GM08714 (cell line): ENCODE data around the gene GALNT9.
"Not testable (repeated sequence)": the region's sequence is repeated elsewhere in the genome, so short reads cannot be mapped to it uniquely, and the experiment has no call there.

ENCODE experiments used
- H3K4me3 ChIP-seq: fragments of 200-500 bp; sonication (Bioruptor generic); 2 replicates; pipeline ENCODE4 v1.5.1; 2014; ENCODE audit warnings: mild to moderate bottlenecking, low read length, inconsistent platforms
- ZNF274 ChIP-seq: IDR thresholded peaks from 2 replicates; pipeline ENCODE4 v1.6.1; 2012; ENCODE audit warnings: mild to moderate bottlenecking, low read depth, low read length

The GALNT9 gene

DNA sequence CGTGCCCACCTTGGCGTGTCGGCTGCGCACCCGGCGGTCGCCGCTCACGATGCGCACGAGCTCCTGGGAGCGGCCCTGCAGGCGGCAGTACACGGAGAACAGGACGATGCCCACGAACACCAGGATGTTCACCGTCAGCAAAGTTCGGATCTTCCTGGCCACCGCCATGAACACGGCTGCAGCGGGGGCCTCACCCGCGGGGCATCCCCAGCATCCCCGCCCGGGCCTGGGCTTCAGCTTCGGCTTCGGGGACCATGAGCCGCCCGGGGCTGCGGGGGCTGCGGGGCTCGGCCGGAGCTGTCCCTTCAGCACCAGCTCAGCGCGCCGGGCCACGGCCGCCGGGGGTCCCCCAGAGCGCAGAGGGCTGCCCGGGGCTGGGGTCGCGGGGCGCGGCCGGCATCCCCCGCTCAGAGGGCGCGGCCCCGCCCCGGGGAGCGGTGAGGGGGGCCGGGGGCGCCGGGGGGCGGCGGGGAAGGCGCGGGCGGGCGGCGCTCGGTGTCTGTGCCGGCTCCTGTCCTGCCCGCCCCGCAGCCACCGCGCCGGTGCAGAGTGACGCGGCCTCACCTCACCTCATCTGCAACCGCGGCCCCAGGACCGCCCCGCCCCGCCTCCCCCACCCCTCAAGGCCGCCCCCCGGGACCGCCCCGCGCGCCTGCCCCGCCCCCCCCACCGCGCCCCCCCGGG is at the start of gene GALNT9:
Gene GALNT9 (minus strand): TSS at position 554 of the 684 bp plus-strand sequence. CDS start 386 bp downstream, at position 168.
- H3K4me3 ChIP-seq = no peak within 1 kb of the TSS
- no peak for TF ChIP-seq ZNF274

DNA sequence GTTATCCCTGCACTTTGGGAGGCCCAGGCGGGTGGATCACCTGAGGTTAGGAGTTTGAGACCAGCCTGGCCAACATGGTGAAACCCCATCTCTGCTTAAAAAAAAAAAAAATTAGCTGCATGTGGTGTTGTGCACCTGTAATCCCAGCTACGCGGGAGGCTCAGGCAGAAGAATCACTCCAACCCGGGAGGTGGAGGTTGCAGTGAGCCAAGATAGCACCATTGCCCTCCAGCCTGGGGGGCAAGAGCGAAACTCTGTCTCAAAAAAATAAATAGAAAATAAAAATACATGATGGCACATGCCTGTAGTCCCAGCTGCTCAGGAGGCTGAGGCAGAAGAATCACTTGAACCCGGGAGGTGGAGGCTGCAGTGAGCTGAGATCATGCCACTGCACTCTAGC is 49.7 kb upstream of the GALNT9 start:
- H3K4me3 ChIP-seq = not testable (repeated sequence)

DNA sequence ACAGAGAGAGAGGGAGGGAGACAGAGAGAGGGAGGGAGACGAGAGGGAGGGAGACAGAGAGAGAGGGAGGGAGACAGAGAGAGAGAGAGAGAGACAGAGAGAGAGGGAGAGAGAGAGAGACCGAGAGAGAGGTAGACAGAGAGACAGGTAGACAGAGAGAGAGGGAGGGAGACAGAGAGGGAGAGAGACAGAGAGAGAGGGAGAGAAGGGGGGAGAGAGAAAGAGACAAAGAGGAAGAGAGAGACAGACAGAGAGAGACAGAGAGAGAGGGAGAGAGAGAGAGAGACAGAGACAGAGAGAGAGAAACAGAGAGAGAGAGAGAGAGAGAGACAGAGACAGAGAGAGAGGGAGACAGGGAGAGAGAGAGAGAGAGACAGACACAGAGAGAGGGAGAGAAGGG is 47.8 kb upstream of the GALNT9 start:
- TF ChIP-seq ZNF274 = no peak
- H3K4me3 ChIP-seq = no peak overlapping the region

DNA sequence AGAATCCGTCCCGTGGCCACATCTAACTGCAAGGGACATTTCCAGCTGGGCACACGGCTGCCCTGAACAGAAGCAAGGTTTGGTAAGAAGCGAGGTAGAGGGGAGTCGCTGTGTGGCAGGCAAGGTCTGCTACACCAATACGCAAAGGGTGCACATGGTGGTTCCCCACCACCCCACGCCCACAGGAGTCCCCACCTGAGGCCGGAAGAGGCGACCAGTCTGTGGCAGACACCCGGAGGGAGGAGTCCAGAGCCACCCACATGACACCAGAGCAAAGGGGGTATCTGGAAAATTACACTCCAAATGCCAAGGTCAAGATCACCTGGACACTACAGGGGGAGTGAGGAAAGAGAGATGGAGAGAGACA is 47.1 kb upstream of the GALNT9 start:
- no peak for TF ChIP-seq ZNF274
- H3K4me3 ChIP-seq = no peak overlapping the region

DNA sequence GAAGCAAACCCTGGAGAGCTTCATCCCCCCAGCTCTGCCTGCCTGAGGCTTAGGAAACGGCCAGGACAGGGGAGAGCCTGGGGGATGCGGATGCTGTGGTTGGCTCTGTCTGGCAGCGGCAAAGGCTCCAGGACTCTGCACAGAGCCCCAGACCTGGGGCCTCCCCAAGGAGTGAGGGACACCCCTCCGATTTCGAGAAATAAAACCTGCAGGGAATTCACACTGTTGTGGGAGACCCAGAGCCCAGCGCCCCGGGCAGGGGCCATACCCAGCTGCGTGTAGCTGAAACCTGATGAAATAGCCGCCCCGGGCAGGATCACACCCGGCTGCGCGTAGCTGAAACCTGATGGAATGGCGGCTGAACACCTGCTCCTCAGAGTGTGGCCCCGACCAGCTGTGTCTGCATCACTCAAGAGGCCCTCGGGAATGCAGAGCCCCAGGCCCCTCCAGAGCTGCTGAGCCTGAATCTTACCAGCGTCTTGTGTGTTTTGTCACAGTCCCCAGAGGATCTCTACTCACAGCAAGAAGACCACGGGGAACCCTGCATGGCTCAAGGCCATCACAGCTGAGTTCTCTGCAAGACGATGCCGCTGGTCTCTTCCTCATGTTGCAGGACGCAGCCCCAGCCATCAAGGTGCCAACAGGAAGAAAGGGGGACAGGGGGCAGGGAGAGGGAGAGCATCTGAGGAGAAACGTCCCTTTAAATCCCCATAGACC is 46.5 kb upstream of the GALNT9 start:
- no peak for TF ChIP-seq ZNF274

DNA sequence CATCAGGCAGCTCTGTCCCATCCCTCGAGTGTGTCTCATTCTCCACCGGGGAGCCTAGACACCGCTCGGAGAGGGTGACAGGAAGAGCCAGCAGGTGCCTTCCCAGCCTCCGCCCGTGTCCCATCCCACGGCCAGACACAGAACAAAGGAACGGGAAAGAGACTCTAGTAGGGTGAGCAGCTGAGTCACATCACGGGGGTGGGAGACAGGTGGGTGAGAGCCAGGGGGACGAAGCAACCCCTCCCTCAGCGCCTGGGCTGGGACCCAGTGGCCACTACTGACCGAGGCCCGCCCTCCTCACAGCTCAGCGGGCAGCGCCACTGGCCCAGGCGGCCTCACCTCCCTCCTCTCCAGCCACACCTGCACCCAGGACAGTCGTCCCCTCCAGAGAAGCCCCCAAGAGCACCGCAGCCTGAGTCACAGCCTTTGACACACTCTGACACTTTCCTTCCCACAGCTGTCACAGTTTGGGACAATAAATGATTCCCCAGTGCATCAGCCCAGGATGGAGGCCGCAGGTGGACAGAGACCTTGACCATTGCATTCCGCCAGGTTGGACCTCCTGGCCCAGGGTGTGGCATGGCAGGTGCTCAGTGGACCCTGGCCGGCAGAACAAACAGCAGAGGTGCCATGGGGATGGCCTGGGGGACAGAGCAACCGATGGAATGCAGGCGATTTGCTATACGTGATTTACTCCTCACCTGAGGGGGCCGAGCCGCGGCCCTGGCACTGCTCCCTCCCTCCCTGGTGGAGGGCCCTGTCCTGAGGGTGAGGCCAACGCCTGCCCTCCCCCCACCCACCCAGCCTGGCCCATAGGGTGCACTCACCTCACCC is 45.4 kb upstream of the GALNT9 start:
- no peak for TF ChIP-seq ZNF274
- H3K4me3 ChIP-seq = no peak overlapping the region

More for the DNA sequence above, 46.5 kb upstream of the GALNT9 start:
- no peak overlapping the region for H3K4me3 ChIP-seq

DNA sequence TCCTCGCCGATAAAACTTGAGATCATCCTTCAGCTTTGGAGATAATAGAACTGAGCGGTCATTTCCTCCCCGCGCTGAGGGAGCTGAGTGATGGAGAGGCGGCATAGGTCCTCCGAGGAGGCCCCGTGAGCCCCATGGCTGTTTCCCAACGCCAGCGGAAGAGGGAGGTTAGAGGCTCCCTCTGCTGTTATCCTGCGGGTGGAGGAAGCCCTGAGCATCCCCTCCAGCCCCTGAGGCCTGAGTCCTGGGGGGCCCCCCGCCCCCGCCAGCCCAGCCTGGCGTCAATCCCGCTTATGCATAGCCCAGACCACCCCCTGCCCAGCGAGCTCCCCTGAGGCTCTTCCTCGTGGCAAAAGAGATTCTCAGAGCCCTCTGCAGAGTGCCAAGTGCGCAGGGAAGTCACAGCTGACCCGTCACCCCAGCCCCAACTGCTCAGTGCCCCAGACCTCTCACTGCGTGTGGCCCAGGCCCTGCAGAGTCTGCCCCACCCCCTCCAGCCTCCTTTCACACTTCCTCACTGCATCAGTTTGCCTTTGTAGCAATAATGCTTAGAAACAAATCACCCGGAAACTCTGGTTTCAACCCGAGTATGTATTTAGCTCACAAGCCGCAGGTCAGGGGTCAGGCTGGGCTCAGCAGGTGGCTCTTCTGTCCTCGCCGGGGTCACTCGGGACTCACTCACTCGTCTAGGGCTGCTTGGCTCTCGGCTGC is 44.7 kb upstream of the GALNT9 start:
- no peak overlapping the region for H3K4me3 ChIP-seq
- TF ChIP-seq ZNF274 = no peak

DNA sequence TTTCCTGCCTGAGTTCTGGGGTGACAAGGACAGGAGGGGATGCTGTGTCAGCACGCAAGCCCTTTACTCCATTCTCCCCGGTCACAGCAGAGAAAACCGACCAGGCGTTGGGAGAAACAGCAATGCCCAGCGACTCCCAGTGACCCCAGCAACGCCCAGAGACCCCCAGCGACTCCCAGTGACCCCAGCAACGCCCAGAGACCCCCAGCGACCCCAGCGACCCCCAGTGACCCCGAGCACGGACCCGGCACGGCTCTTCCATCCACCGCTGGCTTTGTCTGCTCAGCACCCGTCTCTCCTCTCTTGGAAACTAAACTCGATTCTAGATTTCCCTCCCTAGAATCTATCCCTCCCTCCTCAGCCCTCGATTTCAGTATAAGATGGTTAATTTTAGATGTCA is 38.5 kb upstream of the GALNT9 start:
- H3K4me3 ChIP-seq = no peak overlapping the region
- TF ChIP-seq ZNF274 = no peak

DNA sequence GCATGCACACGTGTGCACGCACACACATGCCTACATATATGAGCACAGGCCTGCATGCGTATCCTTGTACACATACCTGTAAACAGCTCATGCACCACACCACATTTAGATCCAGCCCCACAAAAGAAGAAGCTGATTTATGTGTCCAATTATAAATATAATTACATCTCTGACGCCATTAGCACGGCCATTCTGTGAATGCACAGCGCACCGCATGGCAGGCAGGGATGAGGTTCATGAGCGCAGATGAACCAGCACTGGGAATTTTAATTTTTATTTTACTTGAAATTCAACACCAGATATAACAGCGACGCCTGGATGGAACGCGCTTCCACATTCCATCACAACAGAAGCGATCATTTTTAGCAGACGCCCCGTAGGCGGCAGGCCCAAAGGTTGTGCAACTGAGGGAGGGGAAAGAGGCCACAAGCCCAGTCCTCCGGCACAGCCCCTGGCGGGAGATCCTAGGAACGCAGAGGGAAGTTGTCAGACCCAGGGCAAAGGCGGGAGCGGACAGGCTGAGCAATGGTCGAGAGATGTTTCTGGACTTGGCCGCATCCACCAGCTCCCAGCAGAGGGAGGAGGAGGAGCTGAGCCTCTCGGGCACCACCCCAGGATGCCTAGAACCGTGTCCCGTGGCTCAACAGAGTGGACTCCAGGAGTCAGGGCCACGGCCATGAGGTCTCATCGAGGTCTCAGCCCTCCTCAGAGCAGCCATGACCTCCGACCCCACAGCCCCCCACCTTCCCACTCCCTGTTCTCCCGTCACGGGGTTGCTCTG is 37.9 kb upstream of the GALNT9 start:
- no peak overlapping the region for H3K4me3 ChIP-seq
- no peak for TF ChIP-seq ZNF274

DNA sequence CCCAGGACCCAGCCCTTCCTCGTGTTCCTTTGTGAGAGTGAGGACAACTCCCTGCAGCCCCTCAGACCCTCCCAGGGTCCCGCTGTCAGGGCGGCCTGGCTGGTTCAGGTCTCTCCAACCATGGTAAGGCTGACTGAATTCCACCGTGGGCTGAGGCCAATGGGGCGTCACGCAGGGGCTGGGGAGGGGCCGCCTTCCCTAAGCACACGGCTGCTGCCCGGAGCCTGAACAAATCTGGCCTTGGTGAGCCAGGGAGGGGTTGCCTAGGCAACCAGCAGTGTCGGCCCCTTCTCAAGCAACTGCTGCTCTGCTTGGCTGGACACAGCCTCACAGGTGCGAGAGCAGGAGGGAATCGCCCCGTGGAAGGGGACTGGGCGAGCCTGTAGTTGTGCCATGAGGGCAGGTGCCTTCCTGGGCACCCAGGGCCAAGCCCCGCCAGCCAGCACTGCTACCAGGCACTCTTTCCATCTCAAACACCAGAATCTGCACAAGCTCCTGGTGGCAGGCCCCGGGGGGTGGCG is 37.0 kb upstream of the GALNT9 start:
- H3K4me3 ChIP-seq = no peak overlapping the region
- no peak for TF ChIP-seq ZNF274

DNA sequence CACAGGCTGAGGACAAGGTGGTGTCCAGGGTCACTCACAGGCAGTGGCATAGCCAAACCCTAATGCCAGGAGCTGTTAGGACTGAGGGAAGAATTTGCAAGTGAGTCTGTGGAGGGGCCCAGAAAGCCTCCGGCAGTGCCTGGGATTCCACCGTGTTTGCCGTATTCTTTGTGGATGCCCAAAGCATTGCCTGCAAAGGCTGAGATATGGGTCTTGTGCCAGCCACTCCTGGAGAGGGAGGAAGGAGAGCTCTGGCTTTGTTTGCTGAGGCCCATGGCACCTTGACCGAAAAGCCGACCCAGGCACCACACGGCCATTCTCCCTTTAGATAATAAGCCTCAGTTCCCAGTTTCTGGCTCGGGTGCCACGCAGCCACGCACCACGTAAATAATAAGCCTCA is 35.8 kb upstream of the GALNT9 start:
- no peak for TF ChIP-seq ZNF274

DNA sequence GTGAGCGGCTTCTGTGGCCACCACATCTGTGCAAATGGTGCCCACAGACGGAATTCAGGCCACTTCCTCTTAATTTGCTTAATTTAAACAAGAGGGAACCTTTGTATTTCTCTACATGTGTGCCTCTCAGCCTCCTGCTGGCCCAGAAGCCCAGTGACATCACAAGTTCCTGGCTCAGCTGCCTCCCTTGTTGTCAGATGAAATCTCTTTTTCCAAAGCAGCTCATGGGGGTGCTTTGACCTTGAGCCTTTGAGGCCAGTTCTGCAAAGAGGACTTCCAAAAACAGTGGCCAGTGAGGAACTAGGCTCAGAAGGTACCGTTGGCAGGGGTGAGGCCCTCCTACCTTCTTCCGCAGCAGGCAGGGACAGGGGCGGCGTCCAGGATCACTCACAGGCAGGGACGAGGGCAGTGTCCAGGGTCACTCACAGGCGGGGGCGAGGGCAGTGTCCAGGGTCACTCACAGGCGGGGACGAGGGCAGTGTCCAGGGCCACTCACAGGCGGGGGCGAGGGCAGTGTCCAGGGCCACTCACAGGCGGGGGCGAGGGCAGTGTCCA is 35.0 kb upstream of the GALNT9 start:
- H3K4me3 ChIP-seq = no peak overlapping the region
- no peak for TF ChIP-seq ZNF274

More for the DNA sequence above, 35.8 kb upstream of the GALNT9 start:
- H3K4me3 ChIP-seq = no peak overlapping the region

DNA sequence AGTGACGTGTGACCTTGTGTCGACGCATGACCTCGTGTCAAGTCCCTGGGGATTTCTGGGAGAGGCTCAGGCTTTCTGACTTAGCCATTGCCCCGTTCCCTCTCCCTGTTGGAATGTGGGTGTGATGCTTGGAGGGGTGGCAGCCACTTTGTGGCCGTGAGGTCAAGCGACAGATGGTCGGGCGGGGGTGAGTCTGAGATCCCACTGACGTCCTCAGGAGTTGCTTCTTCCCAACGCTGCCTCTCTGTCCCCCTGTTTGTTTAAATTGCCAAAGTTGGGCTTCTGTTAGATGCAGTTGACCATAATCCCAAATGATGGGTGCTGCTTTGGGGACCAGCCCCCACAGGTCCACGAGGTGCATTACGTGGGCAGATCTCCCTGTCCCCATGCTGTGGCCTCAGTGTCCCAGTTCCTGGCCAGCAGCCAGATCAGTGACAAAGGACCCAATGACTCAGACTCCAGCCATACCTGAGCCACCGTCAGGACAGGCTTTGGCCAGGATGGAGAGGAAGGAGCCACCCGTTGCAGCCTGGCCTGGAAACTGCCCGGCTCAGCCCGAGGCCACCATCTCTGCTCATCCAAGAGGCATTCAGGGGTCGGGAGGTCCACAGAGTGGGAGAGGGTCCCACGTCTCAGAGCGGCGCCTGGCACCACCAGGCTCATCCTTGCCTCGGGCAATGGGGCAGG is 34.4 kb upstream of the GALNT9 start:
- TF ChIP-seq ZNF274 = no peak
- no peak overlapping the region for H3K4me3 ChIP-seq
